Ishikawa (cell line): ENCODE measurements around the gene MACROD2.

Source experiments
- CEBPB ChIP-seq: IDR thresholded peaks from 2 replicates; pipeline ENCODE4 v1.6.1; 2012
- CREB1 ChIP-seq: IDR thresholded peaks from 2 replicates; pipeline ENCODE4 v1.6.1; 2012; ENCODE audit warnings: low read depth
- EGR1 ChIP-seq: IDR thresholded peaks from 2 replicates; pipeline ENCODE4 v1.6.1; 2012
- EP300 ChIP-seq: IDR thresholded peaks from 2 replicates; pipeline ENCODE4 v1.6.1; 2012; ENCODE audit warnings: borderline replicate concordance
- FOXM1 ChIP-seq: IDR thresholded peaks from 2 replicates; pipeline ENCODE4 v1.6.1; 2012; ENCODE audit warnings: low read depth, borderline replicate concordance
- MAX ChIP-seq: IDR thresholded peaks from 2 replicates; pipeline ENCODE4 v1.6.1; 2012
- NFIC ChIP-seq: IDR thresholded peaks from 2 replicates; pipeline ENCODE4 v1.6.1; 2012
- RAD21 ChIP-seq: IDR thresholded peaks from 2 replicates; pipeline ENCODE4 v1.6.1; 2012; ENCODE audit warnings: low read depth
- REST ChIP-seq: IDR thresholded peaks from 2 replicates; pipeline ENCODE4 v1.6.1; 2012; ENCODE audit warnings: low read depth, mild to moderate bottlenecking
- TAF1 ChIP-seq: IDR thresholded peaks from 2 replicates; pipeline ENCODE4 v1.6.1; 2012; ENCODE audit warnings: low read depth, mild to moderate bottlenecking
- TCF12 ChIP-seq: IDR thresholded peaks from 2 replicates; pipeline ENCODE4 v1.6.1; 2012; ENCODE audit warnings: low read depth
- TEAD4 ChIP-seq: IDR thresholded peaks from 2 replicates; pipeline ENCODE4 v1.6.1; 2012
- USF1 ChIP-seq: IDR thresholded peaks from 2 replicates; pipeline ENCODE4 v1.6.1; 2012
- YY1 ChIP-seq: IDR thresholded peaks from 2 replicates; pipeline ENCODE4 v1.6.1; 2012; ENCODE audit warnings: low read depth
- ZBTB7A ChIP-seq: IDR thresholded peaks from 2 replicates; pipeline ENCODE4 v1.6.1; 2012; ENCODE audit warnings: low read depth

The MACROD2 gene

GRCh38 chr20:14882846-14883245 is 887.5 kb downstream of the MACROD2 start:
- no peak for TF ChIP-seq MAX
- no peak for TF ChIP-seq NFIC
- no peak for TF ChIP-seq TEAD4
- no peak for TF ChIP-seq USF1
- TF ChIP-seq ZBTB7A: no peak
- TF ChIP-seq REST: no peak
- no peak for TF ChIP-seq FOXM1
- TF ChIP-seq CREB1: no peak
- no peak for TF ChIP-seq RAD21
- TF ChIP-seq EP300: no peak
- no peak for TF ChIP-seq CEBPB
- no peak for TF ChIP-seq TCF12
- no peak for TF ChIP-seq EGR1
- no peak for TF ChIP-seq YY1
- TF ChIP-seq TAF1: no peak

GRCh38 chr20:14883324-14883723 is 888.0 kb downstream of the MACROD2 start:
- TF ChIP-seq RAD21: no peak
- TF ChIP-seq TEAD4: no peak
- no peak for TF ChIP-seq NFIC
- TF ChIP-seq FOXM1: no peak
- TF ChIP-seq MAX: no peak
- TF ChIP-seq REST: no peak
- TF ChIP-seq TCF12: no peak
- no peak for TF ChIP-seq CREB1
- no peak for TF ChIP-seq TAF1
- TF ChIP-seq CEBPB: no peak
- no peak for TF ChIP-seq EGR1
- TF ChIP-seq EP300: no peak
- no peak for TF ChIP-seq YY1
- TF ChIP-seq ZBTB7A: no peak
- TF ChIP-seq USF1: no peak

- TF ChIP-seq RAD21: no peak
- no peak for TF ChIP-seq REST
- no peak for TF ChIP-seq USF1
- no peak for TF ChIP-seq EGR1
- no peak for TF ChIP-seq TCF12
- TF ChIP-seq YY1: no peak
- TF ChIP-seq CREB1: no peak
These were observed 890.3 kb downstream of the MACROD2 start for GRCh38 chr20:14885661-14886060.

- TF ChIP-seq EP300 (no peak), ZBTB7A (no peak), USF1 (no peak), CREB1 (no peak)
These were observed 892.8 kb downstream of the MACROD2 start for GRCh38 chr20:14888134-14888533.
